KMS-11 (cell line): Measurements from ENCODE around the gene CDK14.

Experiments
- H2AFZ ChIP-seq: fragments of 200-600 bp; sonication (generic); 2 replicates; pipeline ENCODE4 v1.6.1; 2016; ENCODE audit warnings: antibody characterized with exemption, mixed run types, low read depth
- H3K27ac ChIP-seq: fragments of 200-600 bp; sonication (generic); 2 replicates; pipeline ENCODE4 v1.6.1; 2016; ENCODE audit warnings: mild to moderate bottlenecking, mixed run types
- H3K27me3 ChIP-seq: fragments of 200-600 bp; sonication (generic); 2 replicates; pipeline ENCODE4 v1.6.1; 2017; ENCODE audit warnings: mild to moderate bottlenecking, low read depth, mixed run types, moderate library complexity; ENCODE audit not compliant: insufficient read depth
- H3K36me3 ChIP-seq: fragments of 200-600 bp; sonication (generic); 2 replicates; pipeline ENCODE4 v1.6.1; 2017; ENCODE audit warnings: mild to moderate bottlenecking, mixed run types; ENCODE audit not compliant: insufficient read depth
- H3K4me1 ChIP-seq: fragments of 200-600 bp; sonication (generic); 2 replicates; pipeline ENCODE4 v1.6.1; 2016; ENCODE audit warnings: mild to moderate bottlenecking, low read depth, mixed run types; ENCODE audit not compliant: poor library complexity, severe bottlenecking
- H3K4me2 ChIP-seq: fragments of 200-600 bp; sonication (generic); 2 replicates; pipeline ENCODE4 v1.7.0; 2016; ENCODE audit warnings: mild to moderate bottlenecking, mixed run types
- H3K4me3 ChIP-seq: fragments of 200-600 bp; sonication (generic); IDR thresholded peaks from 2 replicates; pipeline ENCODE4 v1.6.1; 2017; ENCODE audit warnings: low read depth, low read length, mixed read lengths; ENCODE audit not compliant: insufficient read depth
- H3K79me2 ChIP-seq: fragments of 200-600 bp; sonication (generic); 2 replicates; pipeline ENCODE4 v1.6.1; 2016; ENCODE audit warnings: low read depth, mixed run types; ENCODE audit not compliant: insufficient read depth
- H3K9ac ChIP-seq: fragments of 200-600 bp; sonication (generic); 2 replicates; pipeline ENCODE4 v1.6.1; 2016; ENCODE audit warnings: mild to moderate bottlenecking, mixed run types
- H4K20me1 ChIP-seq: fragments of 200-600 bp; sonication (generic); 2 replicates; pipeline ENCODE4 v1.6.1; 2016; ENCODE audit warnings: mild to moderate bottlenecking, mixed run types; ENCODE audit not compliant: insufficient read depth
- TF ChIP-seq, protein P1 (sequence below): fragments of 200-600 bp; sonication (generic); conservative IDR thresholded peaks from 2 replicates; pipeline ENCODE4 v1.6.1; 2017; ENCODE audit warnings: low read depth, mild to moderate bottlenecking, antibody characterized with exemption, low read length, moderate library complexity, mixed read lengths

CDK14 gene

DNA sequence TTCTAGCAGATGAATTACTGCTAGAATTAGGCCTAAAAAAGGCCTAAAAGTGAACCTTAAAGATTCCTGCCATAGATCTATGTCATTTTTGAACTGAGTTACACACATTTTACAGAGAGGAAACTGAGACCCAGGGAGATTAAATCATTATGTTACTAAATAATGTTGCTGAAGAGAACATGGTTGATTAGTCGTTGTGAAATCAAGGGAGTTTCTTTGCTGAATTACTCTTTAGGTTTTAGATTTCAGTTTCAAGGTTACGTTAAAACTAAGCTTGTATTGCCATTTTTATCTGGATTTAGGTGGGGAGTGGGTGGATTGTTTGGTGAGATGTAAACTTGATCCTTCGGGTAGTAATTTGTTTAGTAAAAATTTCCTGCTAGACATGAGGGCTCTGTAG is 21.3 kb downstream of the CDK14 start:
- H3K4me3 ChIP-seq: no peak overlapping the region
- no peaks in the 10 kb centered on the region for H4K20me1 ChIP-seq
- TF ChIP-seq, protein P1, sequence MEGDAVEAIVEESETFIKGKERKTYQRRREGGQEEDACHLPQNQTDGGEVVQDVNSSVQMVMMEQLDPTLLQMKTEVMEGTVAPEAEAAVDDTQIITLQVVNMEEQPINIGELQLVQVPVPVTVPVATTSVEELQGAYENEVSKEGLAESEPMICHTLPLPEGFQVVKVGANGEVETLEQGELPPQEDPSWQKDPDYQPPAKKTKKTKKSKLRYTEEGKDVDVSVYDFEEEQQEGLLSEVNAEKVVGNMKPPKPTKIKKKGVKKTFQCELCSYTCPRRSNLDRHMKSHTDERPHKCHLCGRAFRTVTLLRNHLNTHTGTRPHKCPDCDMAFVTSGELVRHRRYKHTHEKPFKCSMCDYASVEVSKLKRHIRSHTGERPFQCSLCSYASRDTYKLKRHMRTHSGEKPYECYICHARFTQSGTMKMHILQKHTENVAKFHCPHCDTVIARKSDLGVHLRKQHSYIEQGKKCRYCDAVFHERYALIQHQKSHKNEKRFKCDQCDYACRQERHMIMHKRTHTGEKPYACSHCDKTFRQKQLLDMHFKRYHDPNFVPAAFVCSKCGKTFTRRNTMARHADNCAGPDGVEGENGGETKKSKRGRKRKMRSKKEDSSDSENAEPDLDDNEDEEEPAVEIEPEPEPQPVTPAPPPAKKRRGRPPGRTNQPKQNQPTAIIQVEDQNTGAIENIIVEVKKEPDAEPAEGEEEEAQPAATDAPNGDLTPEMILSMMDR: no peak
- no peaks in the 10 kb centered on the region for H3K4me1 ChIP-seq
- H3K27ac ChIP-seq: no peak overlapping the region
- H3K79me2 ChIP-seq: no peaks in the 10 kb centered on the region
- no peaks in the 10 kb centered on the region for H3K36me3 ChIP-seq
- H2AFZ ChIP-seq: no peak overlapping the region
- H3K4me2 ChIP-seq: no peak overlapping the region
- no peak overlapping the region for H3K9ac ChIP-seq
- H3K27me3 ChIP-seq: no peaks in the 10 kb centered on the region

DNA sequence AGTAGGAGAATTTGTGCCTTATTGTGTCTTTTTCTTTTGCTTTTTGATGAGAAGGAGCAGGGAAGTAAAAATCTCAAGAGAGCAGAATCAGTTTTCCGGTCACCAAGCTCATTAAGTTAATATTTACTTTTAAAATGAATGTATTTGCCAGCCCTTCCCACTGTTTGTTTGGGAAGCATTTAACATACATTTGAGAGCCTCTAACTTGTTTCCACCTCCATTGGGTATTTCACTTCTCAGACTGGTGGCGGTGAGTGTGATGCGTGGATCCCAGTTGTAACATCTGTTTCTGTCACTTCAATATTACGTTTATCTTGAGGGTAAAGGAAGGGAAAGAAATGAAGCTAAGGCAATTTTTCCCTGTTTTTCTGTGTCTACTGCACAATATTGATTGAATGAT is 22.8 kb downstream of the CDK14 start:
- no peak overlapping the region for H3K4me3 ChIP-seq
- H3K36me3 ChIP-seq: no peaks in the 10 kb centered on the region
- H3K9ac ChIP-seq: no peak overlapping the region
- no peaks in the 10 kb centered on the region for H4K20me1 ChIP-seq
- TF ChIP-seq, protein P1: no peak
- no peak overlapping the region for H3K27ac ChIP-seq
- no peak overlapping the region for H2AFZ ChIP-seq
- no peaks in the 10 kb centered on the region for H3K27me3 ChIP-seq
- H3K79me2 ChIP-seq: no peaks in the 10 kb centered on the region
- no peak overlapping the region for H3K4me2 ChIP-seq
- no peaks in the 10 kb centered on the region for H3K4me1 ChIP-seq

DNA sequence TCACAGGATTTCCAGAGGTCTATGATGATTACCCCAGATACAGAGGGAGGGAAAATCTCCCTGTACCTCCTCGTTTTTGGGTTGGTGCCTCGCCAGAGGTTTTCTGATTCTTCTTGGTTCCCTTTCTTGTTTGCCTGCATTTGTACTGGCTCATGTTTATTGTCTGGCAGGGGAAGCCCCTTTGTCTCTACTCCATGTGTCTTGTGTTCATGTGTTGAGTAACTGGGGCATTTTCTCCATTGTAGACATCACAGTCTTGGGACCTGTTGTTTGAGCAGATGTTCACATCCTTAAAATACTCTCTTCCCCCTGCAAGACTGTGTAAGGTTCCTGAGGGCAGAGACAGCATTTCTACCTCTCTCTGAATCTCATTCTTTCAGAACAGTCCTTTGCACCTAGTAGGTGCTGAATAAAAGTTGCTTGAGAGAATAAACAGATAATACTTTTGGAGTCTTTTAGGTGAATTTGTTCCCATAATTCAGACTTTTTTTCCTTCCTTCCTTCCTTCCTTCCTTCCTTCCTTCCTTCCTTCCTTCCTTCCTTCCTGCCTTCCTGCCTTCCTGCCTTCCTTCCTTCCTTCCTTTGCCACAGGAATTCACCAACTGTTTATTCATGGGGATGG is 25.1 kb downstream of the CDK14 start:
- Histone ChIP-seq H3K9ac (no peak overlapping the region), H3K27ac (no peak overlapping the region), H3K79me2 (no peaks in the 10 kb centered on the region)

DNA sequence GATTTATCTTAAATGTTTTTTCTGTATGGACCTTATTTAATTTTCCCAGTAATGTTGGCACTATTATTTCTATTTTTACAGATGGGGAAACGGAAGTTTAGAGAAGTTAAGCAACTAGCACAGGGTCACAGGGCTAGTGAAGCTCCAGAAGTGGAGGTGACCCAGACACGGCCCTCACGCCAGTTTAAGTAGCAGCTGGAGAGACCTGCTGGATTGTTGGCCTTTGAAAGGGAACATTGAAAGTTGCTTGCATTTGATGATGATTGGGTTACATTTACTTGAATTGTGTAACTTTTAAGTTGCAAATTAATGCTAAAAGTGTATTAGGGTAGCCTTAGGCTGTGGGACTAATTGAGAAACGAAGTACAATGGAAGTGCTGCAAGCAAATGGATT is 25.6 kb downstream of the CDK14 start:
- Histone ChIP-seq H3K36me3 (no peaks in the 10 kb centered on the region), H3K79me2 (no peaks in the 10 kb centered on the region), H2AFZ (no peak overlapping the region), H3K4me1 (no peaks in the 10 kb centered on the region), H4K20me1 (no peaks in the 10 kb centered on the region), H3K9ac (no peak overlapping the region), H3K4me3 (no peak overlapping the region), H3K27me3 (no peaks in the 10 kb centered on the region), H3K4me2 (no peak overlapping the region), H3K27ac (no peak overlapping the region)
- TF ChIP-seq, protein P1: no peak

More for the DNA sequence above, 25.1 kb downstream of the CDK14 start:
- Histone ChIP-seq H3K4me2 (no peak overlapping the region), H4K20me1 (no peaks in the 10 kb centered on the region), H3K4me3 (no peak overlapping the region), H3K36me3 (no peaks in the 10 kb centered on the region), H2AFZ (no peak overlapping the region), H3K4me1 (no peaks in the 10 kb centered on the region), H3K27me3 (no peaks in the 10 kb centered on the region)
- TF ChIP-seq, protein P1: no peak
